HG03025 (cell line): Measurements from ENCODE around the gene LMX1A.

Source experiments
- ATAC-seq: cut with Tn5 transposase; IDR thresholded peaks from one replicate; pipeline ENCODE4 v1.9.1; 2021; ENCODE audit warnings: mild to moderate bottlenecking, moderate library complexity; ENCODE audit not compliant: unreplicated experiment, low FRiP score

The LMX1A gene

DNA sequence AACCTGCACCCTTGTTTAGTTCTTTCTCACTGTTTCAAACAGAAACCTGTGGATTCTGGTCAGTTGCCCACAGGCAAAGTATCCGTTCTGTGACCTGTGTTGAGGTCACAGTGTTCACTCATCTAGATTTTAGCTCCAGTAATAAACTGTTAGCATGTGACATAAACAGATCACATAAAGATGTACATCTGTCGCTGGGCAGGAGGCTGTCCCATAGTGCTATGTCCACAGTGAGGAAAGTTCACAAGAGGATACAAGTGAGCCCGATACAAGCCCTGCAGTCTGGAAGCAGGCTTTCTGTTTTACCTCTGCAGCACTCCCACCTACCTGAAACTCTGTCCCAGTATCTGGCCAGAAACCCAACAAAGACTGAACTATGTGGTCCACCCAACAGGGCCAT lies 28.4 kb downstream of the LMX1A start:
- no peak for ATAC-seq

DNA sequence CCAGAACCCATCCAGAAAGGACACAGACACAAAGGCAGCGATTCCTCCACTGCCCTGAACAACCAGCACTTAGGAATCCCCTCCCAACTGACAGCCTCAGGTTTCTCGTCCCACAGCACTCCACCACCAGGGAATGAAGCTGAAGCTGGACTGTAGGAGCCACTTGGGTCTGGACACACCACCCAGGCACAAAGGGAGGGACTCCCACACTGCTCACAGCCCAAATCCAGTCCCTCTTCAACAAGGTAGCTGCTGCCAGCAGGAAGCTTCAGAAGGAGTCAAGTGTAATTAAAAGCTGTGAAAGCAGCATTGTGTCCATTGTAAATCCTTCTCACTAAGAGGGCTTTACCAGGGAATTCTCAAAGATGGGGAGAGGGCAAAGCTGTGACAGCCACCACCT lies 29.0 kb downstream of the LMX1A start:
- no peak for ATAC-seq

DNA sequence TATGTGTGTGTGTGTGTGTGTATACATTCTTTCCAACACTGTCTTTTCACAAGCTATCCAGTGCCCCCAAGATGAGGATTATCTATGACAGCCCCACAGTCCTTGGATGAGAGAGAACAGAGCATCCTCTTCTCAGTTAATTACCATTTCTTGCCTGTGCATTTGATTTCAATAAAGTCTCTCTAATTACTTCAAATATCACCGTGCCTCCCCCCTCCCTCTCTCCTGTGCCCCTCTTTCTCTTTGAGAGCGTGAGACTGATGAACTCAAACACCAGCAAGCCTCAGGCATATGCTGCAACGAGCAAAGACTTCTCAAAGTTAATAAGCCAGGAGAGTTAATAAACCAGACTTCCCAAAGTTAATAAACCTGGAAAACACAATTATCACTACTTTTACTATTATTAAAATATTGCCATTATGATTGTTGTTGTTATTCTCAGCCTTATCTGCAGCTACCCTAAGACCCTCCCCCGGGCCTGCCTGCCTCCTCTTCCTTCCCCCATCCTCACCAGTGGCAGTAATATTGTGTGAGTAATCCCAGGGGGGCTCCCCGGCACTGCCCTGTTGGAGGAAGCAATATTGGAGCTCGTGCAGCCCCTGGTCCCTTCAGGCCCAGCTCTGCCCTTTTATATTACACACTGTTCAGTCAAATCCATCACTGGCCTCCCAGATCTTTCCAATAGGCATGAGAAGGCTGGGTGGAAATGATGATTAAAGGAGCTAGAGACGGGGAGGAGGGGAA lies 30.9 kb downstream of the LMX1A start:
- no peak for ATAC-seq

DNA sequence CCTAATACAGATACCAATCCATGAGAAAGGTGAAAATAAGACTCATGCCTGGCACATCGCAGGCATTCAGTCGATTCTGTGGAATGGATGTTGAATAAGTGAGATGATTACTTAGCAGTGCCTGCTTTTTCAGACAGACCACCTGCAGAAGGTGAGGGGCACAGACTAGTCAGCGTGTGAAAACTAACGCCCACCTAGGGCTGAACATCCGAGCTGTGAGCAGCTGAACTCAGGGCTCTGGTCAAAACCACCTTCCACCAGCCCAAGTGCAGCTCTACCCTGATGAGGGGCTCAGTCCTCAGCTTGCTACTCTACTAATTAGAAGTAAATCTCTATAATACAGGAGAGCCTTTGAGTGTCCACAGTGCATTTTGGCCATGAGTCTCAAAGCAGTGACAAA lies 32.5 kb downstream of the LMX1A start:
- no peak for ATAC-seq

DNA sequence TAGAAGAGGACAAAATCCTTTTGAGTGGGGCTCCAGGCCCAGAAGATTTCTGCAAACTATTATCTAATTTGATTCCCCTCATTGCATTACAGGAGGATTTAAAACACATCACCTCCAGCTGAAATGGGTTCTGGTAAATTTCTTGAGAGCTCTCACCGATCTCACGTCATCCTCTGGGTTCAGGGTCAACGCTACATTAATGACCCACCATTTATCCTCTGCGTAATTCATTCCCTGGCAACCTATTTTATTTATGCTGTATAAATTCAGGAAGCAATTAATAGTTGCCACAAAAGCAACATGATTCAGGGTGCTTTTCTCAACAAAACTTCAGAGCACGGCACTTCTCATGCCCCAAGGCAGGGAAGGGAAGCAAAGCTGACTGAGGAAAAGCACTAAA lies 38.9 kb downstream of the LMX1A start:
- ATAC-seq, result no peak

DNA sequence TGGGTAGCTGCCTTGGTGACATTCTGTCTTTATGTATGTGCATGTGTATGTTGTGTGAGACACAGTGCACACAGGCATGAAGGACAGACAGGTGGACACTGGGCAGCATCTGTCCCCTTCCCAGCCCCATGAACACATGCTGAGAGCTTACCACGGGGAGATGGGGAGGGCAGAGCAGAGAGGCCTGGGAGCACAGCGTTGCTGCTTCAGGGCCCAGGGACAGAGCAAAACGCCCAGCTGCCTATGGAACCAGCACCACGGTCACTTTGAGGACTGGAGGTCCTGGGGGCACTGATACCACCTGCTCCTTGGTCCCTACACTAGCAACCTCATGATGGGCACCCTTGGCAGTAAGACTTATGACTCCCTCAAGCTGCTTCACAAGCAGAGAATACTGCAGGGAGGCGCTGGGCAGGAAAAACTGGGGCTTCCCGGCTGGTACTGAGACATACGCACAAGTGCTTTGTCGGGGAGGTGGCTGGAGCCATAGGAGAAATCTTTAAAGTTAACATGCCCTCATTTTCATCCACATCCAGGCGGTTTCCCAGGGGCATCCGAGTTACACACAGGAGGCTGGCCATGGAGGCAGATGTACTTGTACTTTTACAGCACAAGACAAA lies 40.3 kb downstream of the LMX1A start:
- ATAC-seq, result no peak

DNA sequence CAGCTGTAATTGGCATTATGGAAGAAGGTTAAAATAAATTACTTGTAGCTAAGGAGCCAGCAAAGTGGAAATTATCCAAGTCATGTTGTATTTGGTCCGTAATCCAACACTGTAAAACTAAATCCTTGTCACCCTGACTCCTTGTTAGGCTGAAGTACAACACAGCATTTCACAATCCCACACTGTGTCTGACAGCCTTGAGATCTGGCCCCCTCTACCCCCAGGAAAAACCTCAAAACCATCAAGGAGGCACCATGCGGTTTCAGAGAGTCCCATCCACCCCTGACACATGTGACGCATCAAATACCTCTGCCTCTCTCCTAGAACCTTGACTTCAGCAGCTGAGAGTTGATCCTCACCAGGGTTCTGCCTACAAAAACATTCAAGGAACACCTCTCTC lies 41.0 kb downstream of the LMX1A start:
- no peak for ATAC-seq

DNA sequence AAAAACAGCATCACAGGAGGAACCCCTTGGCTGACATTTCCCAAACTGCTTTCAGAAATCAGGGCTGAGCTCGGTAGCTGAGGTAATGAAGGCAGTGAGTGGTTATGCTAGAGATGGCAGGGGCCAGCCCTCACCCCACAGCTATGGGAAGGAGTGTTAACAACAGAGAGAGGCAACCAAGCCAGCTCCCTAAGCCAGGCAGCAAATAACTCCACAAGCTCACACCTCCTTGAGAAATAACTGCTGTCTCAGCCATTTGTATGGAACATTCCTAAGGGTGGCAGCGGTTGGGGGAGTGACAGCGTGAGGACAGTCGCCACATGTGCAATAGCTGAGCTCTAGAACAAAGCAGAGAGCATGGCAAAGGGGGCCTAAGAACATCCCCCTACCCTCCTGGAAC lies 42.6 kb downstream of the LMX1A start:
- ATAC-seq, result no peak

DNA sequence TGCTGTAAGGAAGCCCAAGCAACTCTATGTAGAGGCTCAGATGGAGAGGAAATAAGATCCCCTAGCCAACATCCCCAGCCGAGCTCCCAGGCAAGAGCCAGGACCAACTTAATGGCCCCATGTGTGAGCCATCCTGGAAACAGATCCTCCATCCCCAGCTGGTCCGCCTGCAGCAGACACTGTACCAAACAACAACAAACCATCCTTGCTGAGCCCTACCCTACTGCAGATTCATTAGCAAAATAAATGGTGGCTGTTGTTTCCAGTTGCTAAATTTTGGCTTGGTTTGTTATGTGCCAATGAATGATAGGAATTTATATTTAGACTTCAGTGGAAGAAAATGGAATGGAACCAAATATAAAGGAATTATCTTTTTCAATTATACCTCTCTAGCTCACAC lies 43.9 kb downstream of the LMX1A start:
- ATAC-seq, result no peak

DNA sequence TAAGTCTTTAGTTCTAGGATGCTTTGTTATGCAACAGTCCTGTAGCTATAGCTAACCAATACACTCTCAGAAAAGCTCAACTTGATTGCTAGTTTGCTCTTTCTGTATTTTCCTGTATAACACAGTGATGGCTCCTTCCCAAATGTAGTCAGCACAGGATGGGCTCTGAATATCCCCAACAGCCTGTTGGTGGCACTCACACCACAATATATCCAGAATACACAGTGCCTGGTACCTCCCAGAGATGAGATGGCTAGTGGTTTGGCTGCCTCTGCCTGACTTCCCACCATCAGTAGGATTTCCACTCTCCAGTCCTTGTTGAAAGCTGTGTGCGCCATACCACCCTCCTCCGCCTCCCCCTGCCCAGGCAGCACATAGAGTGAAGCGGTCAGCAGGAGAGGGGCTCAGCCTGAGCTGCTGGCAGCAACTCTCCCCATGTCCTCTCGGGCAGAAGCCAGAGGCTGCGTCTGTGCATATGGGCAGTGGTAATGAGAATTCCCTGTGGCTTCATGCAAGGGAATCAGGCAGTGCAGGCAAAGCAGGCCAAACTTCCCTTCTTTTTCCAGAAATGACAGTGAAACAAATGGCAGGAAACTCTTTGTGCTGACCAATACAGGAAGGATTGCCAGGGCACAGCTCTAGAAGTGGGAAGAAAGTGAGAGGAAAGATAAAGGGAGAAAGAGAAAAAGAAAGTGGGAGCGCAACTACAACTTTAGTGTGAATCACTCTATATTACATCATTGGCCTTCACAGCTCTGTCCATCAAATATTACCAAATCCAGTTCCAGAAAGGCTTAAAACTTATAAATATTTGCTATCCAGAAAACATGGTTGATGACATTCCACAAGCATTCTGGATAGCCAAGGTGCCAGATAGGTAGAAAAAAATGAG lies 49.7 kb downstream of the LMX1A start:
- no peak for ATAC-seq

DNA sequence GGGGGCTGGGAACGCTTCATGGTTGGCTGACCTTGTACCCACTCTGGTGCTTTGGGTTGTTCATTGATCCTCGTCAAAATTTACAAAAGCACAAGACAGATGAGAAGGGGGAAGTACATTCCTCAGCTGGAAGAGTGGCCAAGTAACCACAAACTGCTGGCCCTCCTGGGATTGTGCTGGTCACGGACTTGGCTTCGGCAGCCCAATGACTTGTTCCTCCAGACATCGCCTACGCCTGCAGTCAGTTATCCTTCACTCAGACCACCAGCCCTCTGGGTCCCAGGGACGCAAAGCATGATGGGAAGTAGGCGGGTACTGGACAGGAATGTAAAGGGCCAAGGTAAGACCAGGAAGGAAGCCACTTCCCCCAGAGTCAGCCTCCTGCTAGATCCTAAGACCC lies 53.1 kb downstream of the LMX1A start:
- no peak for ATAC-seq

DNA sequence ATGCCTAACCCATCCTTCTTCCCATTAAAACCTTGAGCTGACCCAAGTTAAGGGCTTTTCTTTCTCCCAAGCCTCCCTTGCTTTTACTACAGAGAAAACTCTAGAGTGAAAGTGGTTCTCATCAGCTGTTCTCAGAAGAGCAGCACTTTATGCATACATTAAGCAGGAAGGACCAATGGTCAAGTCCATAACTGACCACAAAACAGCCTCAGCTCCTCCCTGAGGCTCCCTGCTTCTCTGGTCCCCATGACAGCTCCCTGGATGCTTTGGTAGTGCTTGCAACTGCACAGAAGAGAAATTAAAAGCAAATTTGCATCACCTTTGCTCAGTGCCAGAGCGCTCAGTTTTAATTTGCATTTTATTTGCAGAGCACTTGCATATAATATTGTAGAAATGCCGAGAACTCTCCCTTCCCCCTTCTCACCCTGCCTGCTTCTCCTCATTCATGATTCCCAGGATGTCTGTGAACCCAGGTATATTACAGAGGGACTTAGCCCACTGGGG lies 56.1 kb downstream of the LMX1A start:
- no peak for ATAC-seq

DNA sequence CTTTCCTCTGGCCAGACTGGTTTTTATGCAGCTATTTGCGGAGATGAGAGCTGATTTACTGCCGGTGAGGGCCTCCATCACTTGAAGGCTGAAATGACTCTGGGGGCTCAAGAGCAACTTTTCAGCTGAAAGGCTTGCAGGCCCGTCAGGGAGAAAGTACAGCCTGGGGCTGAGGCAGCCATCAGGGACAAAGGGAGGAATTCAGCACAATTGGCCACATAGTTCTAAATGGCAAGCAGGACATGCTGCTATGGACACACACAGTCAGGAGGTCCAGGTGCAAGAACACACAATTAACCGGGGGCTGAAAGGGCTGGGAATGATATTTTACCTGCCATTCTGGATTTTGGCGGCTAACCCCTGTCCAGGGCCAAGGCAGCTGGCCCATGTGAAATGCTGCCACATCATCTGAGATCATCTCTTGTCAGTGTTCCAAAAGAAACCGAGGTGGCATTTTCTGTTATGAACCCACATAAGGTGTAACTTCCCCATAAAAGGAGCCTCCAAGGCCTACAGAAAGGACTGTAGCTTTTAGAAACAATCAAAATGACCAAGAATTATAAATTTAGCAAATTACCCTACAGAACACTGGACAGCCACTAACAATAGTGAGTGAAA lies 58.2 kb downstream of the LMX1A start:
- no peak for ATAC-seq

DNA sequence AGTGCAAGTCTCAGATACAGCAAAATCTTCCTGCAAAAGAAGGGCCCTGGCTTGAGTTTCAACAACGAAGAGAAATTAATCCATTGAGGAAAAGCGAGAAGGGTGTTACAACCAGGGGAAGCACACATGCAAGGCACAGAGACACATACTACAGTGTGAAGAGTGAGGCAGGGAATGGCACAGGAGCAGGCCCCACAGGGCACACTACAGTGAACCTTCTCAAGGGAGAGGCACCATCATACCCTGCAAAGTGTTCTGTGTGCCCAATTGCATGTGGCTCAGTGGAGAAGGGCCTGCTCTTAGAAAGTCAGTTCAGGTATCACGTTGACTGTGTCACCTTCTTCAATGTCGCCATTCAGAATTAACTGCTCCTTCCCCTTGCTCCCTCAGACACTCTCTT lies 60.3 kb downstream of the LMX1A start:
- no peak for ATAC-seq

DNA sequence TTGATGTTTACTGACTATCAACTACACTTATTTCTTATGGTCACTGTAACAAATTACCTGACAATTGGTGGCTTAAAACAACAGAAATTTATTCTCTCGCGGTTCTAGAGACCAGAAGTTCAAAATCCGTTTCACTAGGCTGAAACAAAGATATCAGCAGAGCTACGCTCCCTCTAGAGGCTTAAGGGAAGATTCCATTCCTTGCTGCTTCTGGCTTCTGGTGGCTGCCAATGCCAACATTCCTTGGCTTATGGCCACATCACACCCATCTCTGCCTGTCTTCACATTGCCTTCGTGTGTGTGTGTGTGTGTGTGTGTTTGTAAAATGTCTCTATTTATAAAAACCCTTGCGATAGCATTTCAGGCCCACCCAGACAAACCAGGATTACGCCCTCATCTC lies 66.4 kb downstream of the LMX1A start:
- ATAC-seq, result no peak

DNA sequence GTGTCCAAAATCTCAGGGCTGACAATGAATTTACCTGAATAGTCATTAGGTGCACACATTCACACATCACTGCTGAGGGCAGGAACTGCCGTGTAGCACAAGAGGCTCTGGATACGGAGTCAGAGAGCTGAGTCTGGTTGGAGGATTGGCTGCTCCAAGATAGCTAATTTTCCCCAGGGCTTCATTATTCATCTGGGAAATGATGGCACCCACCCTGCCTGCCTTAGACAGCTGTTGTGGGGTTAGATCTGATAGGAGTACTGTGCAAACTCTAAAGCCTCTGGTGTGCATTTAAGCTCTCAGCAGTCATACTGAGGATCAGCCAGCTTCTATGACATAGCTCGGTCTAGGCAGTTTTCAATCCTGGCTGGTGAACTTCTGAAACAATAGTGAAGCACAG lies 67.0 kb downstream of the LMX1A start:
- ATAC-seq, result no peak

DNA sequence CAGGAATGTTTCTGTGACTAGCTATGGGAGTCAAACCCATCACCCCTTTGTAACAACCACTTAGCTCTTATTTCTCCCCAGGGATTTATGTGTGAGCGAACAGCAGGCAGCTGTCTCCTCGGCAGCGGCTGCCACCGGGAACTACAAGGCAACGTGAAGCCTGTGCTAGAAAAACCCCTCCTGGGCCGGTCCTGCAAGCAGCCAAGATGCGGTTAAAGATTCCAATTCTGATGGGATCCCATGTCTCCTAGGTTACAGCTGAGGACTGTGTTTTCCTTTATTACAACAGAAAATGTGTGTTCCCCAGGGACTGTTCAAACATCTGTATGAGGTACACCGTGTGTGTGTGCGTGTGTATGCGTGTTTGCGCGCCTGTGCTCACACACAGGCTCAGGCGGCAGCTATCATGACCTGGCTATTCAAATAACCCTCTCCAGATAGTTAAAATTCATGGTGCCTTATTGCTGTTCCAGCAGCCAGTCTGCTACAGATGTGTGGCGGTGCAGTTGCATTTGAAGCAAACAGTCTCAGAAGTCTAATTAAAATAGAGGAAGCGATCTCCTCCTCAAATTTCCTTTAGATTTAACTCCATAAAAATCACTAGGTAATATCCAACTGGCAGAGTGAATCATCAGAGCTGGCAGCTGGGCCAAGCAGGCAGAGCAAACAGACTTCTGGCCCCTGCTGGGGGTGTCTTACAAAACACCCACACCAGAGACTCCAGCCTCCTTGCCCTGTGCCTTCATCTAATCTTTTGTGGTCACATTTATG lies 68.0 kb downstream of the LMX1A start:
- no peak for ATAC-seq

DNA sequence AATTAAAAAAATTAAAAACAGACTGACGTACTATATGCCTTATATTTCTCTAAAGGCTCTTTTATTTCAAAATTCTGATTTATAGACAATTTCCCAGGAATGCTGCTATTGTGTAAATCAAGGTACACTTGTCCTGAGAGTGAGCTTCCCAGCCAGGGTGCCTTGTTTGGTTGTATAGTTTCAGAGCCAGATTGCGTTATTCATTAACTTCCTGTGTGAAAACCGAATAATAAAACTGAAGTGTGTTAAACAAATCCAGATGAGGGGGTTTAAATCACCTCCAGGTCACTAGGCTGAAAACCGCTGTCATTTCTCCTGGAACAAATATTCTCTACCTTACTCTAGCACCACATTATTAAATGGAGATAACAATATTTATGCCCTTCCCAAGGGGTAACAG lies 68.7 kb downstream of the LMX1A start:
- no peak for ATAC-seq

DNA sequence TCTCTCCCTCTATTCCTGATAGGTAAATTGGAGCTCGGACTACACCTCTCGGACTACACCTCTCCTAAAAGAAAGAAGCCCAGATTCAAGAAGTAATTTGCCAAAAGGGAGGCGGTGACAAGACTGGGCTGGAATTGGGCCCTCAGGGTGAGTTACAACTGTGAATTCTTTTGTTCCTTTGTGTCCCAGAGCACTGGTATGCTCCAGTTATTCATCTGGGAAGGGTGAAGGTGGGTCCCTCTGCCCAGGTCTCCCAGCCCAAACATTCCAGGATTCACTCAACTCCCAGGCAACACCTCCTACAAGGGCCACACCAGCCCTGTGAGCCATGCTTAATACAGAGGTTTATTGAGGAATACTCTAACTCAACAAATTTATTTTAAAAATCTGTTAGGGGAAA lies 69.2 kb downstream of the LMX1A start:
- no peak for ATAC-seq

DNA sequence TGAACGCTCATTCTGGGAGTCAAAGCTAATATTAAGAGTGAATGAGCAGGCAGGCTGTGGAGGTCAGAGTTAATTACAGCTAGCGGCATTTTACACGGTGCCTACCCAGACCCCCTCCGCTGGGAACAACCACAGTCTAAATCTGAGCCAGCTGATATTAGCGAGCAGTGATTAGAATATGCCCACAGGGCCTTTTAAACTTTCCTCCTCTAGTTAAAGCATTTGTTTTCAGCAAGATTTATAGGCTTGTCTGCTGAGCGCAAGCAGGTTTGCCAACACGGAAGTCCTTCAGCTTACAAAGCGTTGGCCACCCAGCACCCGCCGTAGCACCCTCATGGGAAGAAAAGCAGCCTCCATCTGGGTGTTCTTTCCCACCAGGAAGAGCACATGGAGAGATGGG lies 72.1 kb downstream of the LMX1A start:
- ATAC-seq, result no peak
